Ovary (tissue), 10 donors: Measurements from ENCODE around the gene RAB42. TPM values are rescaled to one million over a fixed set of nuclear protein-coding genes. Genes with fewer than 3 reads are reported as not detected.
A peak's percentile ranks its signal among the peaks of the same experiment; 100 is the strongest.

Source experiments
- DNase-seq, 5 donors: peaks; one replicate each; pipeline ENCODE4 v3.0.0-alpha.2; 2019 to 2020
- H3K27ac ChIP-seq, 2 donors: fragments of 200-600 bp; one replicate each; pipeline versions ENCODE4 v1.5.1 to v1.8.0; 2019 to 2022
- H3K27me3 ChIP-seq: fragments of 200-600 bp; one replicate; pipeline ENCODE4 v1.8.0; 2022
- H3K36me3 ChIP-seq: fragments of 200-600 bp; sonication (generic); one replicate; pipeline ENCODE4 v1.5.1; 2019
- H3K4me1 ChIP-seq: one replicate; pipeline ENCODE4 v1.8.1; 2013; ENCODE audit warnings: mild to moderate bottlenecking, moderate library complexity; ENCODE audit not compliant: insufficient read depth
- H3K4me3 ChIP-seq: fragments of 200-600 bp; sonication (generic); one replicate; pipeline ENCODE4 v1.5.1; 2017
- H3K9me3 ChIP-seq, 2 donors: fragments of 200-600 bp in 1 of 2; sonication (generic) in 1 of 2; one replicate each; pipeline versions ENCODE4 v1.5.1 to v1.8.1; 2013 to 2019; ENCODE audit warnings: mild to moderate bottlenecking in 1 of 2, moderate library complexity in 1 of 2
- CTCF ChIP-seq, 3 donors: fragments of 450-650 bp in 2 of 3; fragments of 200-600 bp in 1 of 3; IDR thresholded peaks; one replicate each; pipeline versions ENCODE4 v1.5.1 to v1.8.0; 2016 to 2022; ENCODE audit warnings: antibody characterized with exemption in 3 of 3, mild to moderate bottlenecking in 1 of 3
- EP300 ChIP-seq: sonication (generic); formaldehyde crosslinking; IDR thresholded peaks from one replicate; pipeline ENCODE4 v1.6.1; 2017; ENCODE audit warnings: antibody characterized with exemption
- POLR2A ChIP-seq: fragments of 450-650 bp; IDR thresholded peaks from one replicate; pipeline ENCODE4 v1.6.1; 2017; ENCODE audit warnings: antibody characterized with exemption, mild to moderate bottlenecking, moderate library complexity
- WGBS, 3 donors: extraction: QIAGEN DNeasy Blood & Tissue Kit in 1 of 3; methylation state at CpG; one replicate each; pipeline versions ENCODE4 v1.1.5 to v1.1.7; 2013 to 2017; 5-methylcytosine and 5-hydroxymethylcytosine counted together
- intact Hi-C, 4 donors: fragments of 100-400 bp; cut with DNase I; formaldehyde crosslinking; loops; one replicate each; pipeline versions ENCODE4 v1.11.0 to v1.15.1; 2022 to 2023
- long read RNA-seq, 3 donors: library from polyadenylated mRNA in 2 of 3; unstranded in 2 of 3; transcript quantifications; one replicate each; pipeline ENCODE4 v2.0.0 and lab custom pipeline, GENCODE V29; 2021 to 2026
- polyA plus RNA-seq, 2 donors: library from polyadenylated mRNA; stranded (reverse); fragments of 200-250 nt in 1 of 2; fragments of 350-450 nt in 1 of 2; fragmentation: Illumina TruSeq in 1 of 2; extraction: RNeasy Lipid Tissue Mini Kit (QIAGEN cat#74804) in 1 of 2; gene quantifications; one replicate each; pipeline ENCODE4 v1.2.3, GENCODE V29; 2013 to 2014
- total RNA-seq, 7 donors: library from RNA; depleted of rRNA in 2 of 7; stranded (reverse); fragments of >200 nt in 2 of 7; fragmentation: NEBNext Ultra II Directional in 3 of 7; extraction: Animal tissue kit (Norgen Biotek cat#: 25700) in 3 of 7; gene quantifications; one replicate each; pipeline versions ENCODE4 v1.1.0 to v1.2.4, GENCODE V29; 2016 to 2023
- donor health status: DM: no; HTN: no; CAD: no; lungs with moderate emphysema.
- donor health status: DM: no; HTN: no; CAD: no.
- donor health status: Bipolar disorder and iron deficiency.
- donor health status: DM: yes; HTN: yes; CAD: no.
- donor health status: DM: no; HTN: no; CAD: no.
- donor health status: DM: yes; HTN: yes; CAD: no.

The RAB42 gene
- 1 to 10 TPM in 2 of 7 donors, under 1 TPM in 4, not detected in 1; 0.36 to 4.2 (median 0.89) TPM for total RNA-seq
- 1 to 10 TPM in 1 of 2 donors, under 1 TPM in 1; 0.82 to 1.3 TPM for polyA plus RNA-seq
- long read RNA-seq, donor 1: 0 reads
- long read RNA-seq, donor 2, partial matches to known transcripts: 0 of 4 reads
- long read RNA-seq, donor 2, other reads (novel, unspliced or antisense): 0 of 4 reads
- long read RNA-seq, donor 3, transcript RAB42-202 (2 exons, 857 nt): major isoform, 7 of 9 reads
- long read RNA-seq, donor 3, partial matches to known transcripts: 0 of 9 reads
- long read RNA-seq, donor 3, other reads (novel, unspliced or antisense): 2 of 9 reads

GRCh38 chr1:28591708-28592320, at the start of gene RAB42:
Gene RAB42, plus strand, starts transcription at chr1:28592265. Its CDS starts 247 bp downstream, at chr1:28592512.
- peak in 4 of 5 donors; percentile 27 to 56 (median 37) for DNase-seq
- intact Hi-C loops: loop anchor here in 1 of 4 donors (10.0 kb wide), 1 partner anchor 67 kb away; no protein-coding TSS in a partner anchor
- H3K9me3 ChIP-seq: no peaks in the 10 kb centered on the region
- no peaks in the 10 kb centered on the region for H3K27me3 ChIP-seq
- no peak within 1 kb of the TSS for H3K27ac ChIP-seq
- peak within 1 kb of the TSS; percentile 38 for H3K4me3 ChIP-seq
- H3K4me1 ChIP-seq: peaks cover 2% of the 10 kb centered on the region
- TF ChIP-seq POLR2A (no peak), EP300 (no peak), CTCF (IDR thresholded peaks at IDR 0.05) (no peak)
- no peaks in the 10 kb centered on the region for H3K36me3 ChIP-seq
- WGBS, 3 donors: 27 to 34% (median 32%) methylated on average over 10 to 13 of the region's 13 CpGs

- H3K9me3 ChIP-seq: no peaks in the 10 kb centered on the region
- intact Hi-C loops: no loop called here
- no peaks in the 10 kb centered on the region for H3K27me3 ChIP-seq
- H3K27ac ChIP-seq: no peak overlapping the region
- H3K36me3 ChIP-seq: no peaks in the 10 kb centered on the region
- no peak for DNase-seq
- no peak overlapping the region for H3K4me3 ChIP-seq
- TF ChIP-seq EP300 (no peak), POLR2A (no peak), CTCF (IDR thresholded peaks at IDR 0.05) (no peak)
- 89 to 93% (median 92%) methylated on average over 4 of the region's 4 CpGs for WGBS, 3 donors
- H3K4me1 ChIP-seq: no peaks in the 10 kb centered on the region
Measured at GRCh38 chr1:28545246-28545628, 46.8 kb upstream of the RAB42 start.

GRCh38 chr1:28548318-28548717, 43.7 kb upstream of the RAB42 start:
- no peaks in the 10 kb centered on the region for H3K27me3 ChIP-seq
- H3K4me3 ChIP-seq: no peak overlapping the region
- no peak overlapping the region for H3K27ac ChIP-seq
- H3K9me3 ChIP-seq: no peaks in the 10 kb centered on the region
- intact Hi-C loops: no loop called here
- WGBS, 3 donors: 79 to 92% (median 80%) methylated on average over 3 of the region's 3 CpGs
- TF ChIP-seq POLR2A (no peak), CTCF (IDR thresholded peaks at IDR 0.05) (no peak)
- no peaks in the 10 kb centered on the region for H3K36me3 ChIP-seq
- no peak for DNase-seq
- H3K4me1 ChIP-seq: no peaks in the 10 kb centered on the region

GRCh38 chr1:28551381-28551780, 40.7 kb upstream of the RAB42 start:
- 87 to 95% (median 94%) methylated on average over 6 of the region's 6 CpGs for WGBS, 3 donors
- Histone ChIP-seq H3K9me3 (no peaks in the 10 kb centered on the region), H3K4me1 (no peaks in the 10 kb centered on the region), H3K27me3 (no peaks in the 10 kb centered on the region), H3K4me3 (no peak overlapping the region), H3K27ac (no peak overlapping the region), H3K36me3 (no peaks in the 10 kb centered on the region)
- intact Hi-C loops: no loop called here
- TF ChIP-seq POLR2A: no peak
- no peak for TF ChIP-seq EP300
- TF ChIP-seq CTCF (IDR thresholded peaks at IDR 0.05): no peak
- no peak for DNase-seq
